Measurements from ENCODE around the gene HOXA6. TPM values are rescaled to one million over a fixed set of nuclear protein-coding genes. Genes with fewer than 3 reads are reported as not detected.

Gene HOXA6
- polyA plus RNA-seq, 3 donors, result 24.6 to 48.9 (median 36.8) TPM

GRCh38 chr7:27165089-27165995 is 17.8 kb upstream of the HOXA6 start, which contains the start of gene HOXA9:
HOXA9 (minus strand) TSS chr7:27165537; CDS start chr7:27165457, 80 bp downstream.
- DNase-seq (ENCODE audit: extremely low read depth in 1 of 11, low read depth in 9 of 11, low spot score in 4 of 11), result peak in 10 of 11 donors; percentile 85 to 94 (median 92)

- no peak for DNase-seq (ENCODE audit: extremely low read depth in 1 of 11, low read depth in 9 of 11, low spot score in 4 of 11)
These were observed 17.0 kb upstream of the HOXA6 start for GRCh38 chr7:27164367-27165088.

- DNase-seq (ENCODE audit: extremely low read depth in 1 of 11, low read depth in 9 of 11, low spot score in 4 of 11), result no peak
These were observed 16.4 kb upstream of the HOXA6 start for GRCh38 chr7:27164045-27164366.

- DNase-seq (ENCODE audit: extremely low read depth in 1 of 11, low read depth in 9 of 11, low spot score in 4 of 11), result no peak
These were observed 15.9 kb upstream of the HOXA6 start for GRCh38 chr7:27163288-27164044.

- DNase-seq (ENCODE audit: extremely low read depth in 1 of 11, low read depth in 9 of 11, low spot score in 4 of 11), result no peak
These were observed 15.2 kb upstream of the HOXA6 start for GRCh38 chr7:27162561-27163287.

GRCh38 chr7:27161721-27162560 is 14.4 kb upstream of the HOXA6 start:
- no peak for DNase-seq (ENCODE audit: extremely low read depth in 1 of 11, low read depth in 9 of 11, low spot score in 4 of 11)

GRCh38 chr7:27161214-27161720 is 13.7 kb upstream of the HOXA6 start:
- no peak for DNase-seq (ENCODE audit: extremely low read depth in 1 of 11, low read depth in 9 of 11, low spot score in 4 of 11)

- peak in 9 of 11 donors; percentile 88 to 94 (median 91) for DNase-seq (ENCODE audit: extremely low read depth in 1 of 11, low read depth in 9 of 11, low spot score in 4 of 11)
These were observed 13.1 kb upstream of the HOXA6 start for GRCh38 chr7:27160546-27161213.

- no peak for DNase-seq (ENCODE audit: extremely low read depth in 1 of 11, low read depth in 9 of 11, low spot score in 4 of 11)
These were observed 12.6 kb upstream of the HOXA6 start for GRCh38 chr7:27160145-27160545.

- DNase-seq (ENCODE audit: extremely low read depth in 1 of 11, low read depth in 9 of 11, low spot score in 4 of 11), result no peak
These were observed 11.9 kb upstream of the HOXA6 start for GRCh38 chr7:27159266-27160144.

- DNase-seq (ENCODE audit: extremely low read depth in 1 of 11, low read depth in 9 of 11, low spot score in 4 of 11), result no peak
These were observed 11.1 kb upstream of the HOXA6 start for GRCh38 chr7:27158436-27159265.

GRCh38 chr7:27157702-27158431 is 10.3 kb upstream of the HOXA6 start:
- peak in 1 of 11 donors; percentile 75 for DNase-seq (ENCODE audit: extremely low read depth in 1 of 11, low read depth in 9 of 11, low spot score in 4 of 11)

GRCh38 chr7:27156916-27157701 is 9.5 kb upstream of the HOXA6 start:
- DNase-seq (ENCODE audit: extremely low read depth in 1 of 11, low read depth in 9 of 11, low spot score in 4 of 11), result no peak

- peak in 8 of 11 donors; percentile 80 to 94 (median 91) for DNase-seq (ENCODE audit: extremely low read depth in 1 of 11, low read depth in 9 of 11, low spot score in 4 of 11)
These were observed 8.9 kb upstream of the HOXA6 start, which contains the start of gene HOXA7 for GRCh38 chr7:27156508-27156898. HOXA7 (minus strand) TSS chr7:27156675; CDS start chr7:27156545, 130 bp downstream.
